ENCODE results near the gene DNAH8. TPM values are rescaled to one million over a fixed set of nuclear protein-coding genes. Genes with fewer than 3 reads are reported as not detected.

The DNAH8 gene
- total RNA-seq, 3 donors from 2014 or later (not counting 1 experiment from before 2014, with no cell fraction given): 0.10 TPM; not detected in 2

GRCh38 chr6:39060467-39061160, 345.5 kb downstream of the DNAH8 start:
- H3K4me3 ChIP-seq (ENCODE audit: low read length): no peak overlapping the region
- Mint-ChIP-seq H3K4me1 (peaks cover 4 to 32% of the 10 kb centered on the region in 2 donors), H3K4me3 (no peak overlapping the region), H3K27me3 (ENCODE audit: low read depth in 2 of 2) (peaks cover 0 to 7% of the 10 kb centered on the region in 2 donors), H3K9me3 (no peaks in the 10 kb centered on the region), H3K27ac (no peak overlapping the region), H3K36me3 (no peaks in the 10 kb centered on the region)
- ATAC-seq (no peak), DNase-seq (no peak)
- no peaks in the 10 kb centered on the region for H3K9me3 ChIP-seq (ENCODE audit: control insufficient read depth, insufficient read depth, low read length)
- TF ChIP-seq, protein P1, sequence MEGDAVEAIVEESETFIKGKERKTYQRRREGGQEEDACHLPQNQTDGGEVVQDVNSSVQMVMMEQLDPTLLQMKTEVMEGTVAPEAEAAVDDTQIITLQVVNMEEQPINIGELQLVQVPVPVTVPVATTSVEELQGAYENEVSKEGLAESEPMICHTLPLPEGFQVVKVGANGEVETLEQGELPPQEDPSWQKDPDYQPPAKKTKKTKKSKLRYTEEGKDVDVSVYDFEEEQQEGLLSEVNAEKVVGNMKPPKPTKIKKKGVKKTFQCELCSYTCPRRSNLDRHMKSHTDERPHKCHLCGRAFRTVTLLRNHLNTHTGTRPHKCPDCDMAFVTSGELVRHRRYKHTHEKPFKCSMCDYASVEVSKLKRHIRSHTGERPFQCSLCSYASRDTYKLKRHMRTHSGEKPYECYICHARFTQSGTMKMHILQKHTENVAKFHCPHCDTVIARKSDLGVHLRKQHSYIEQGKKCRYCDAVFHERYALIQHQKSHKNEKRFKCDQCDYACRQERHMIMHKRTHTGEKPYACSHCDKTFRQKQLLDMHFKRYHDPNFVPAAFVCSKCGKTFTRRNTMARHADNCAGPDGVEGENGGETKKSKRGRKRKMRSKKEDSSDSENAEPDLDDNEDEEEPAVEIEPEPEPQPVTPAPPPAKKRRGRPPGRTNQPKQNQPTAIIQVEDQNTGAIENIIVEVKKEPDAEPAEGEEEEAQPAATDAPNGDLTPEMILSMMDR (IDR thresholded peaks at IDR 0.05): no peak
- no peak overlapping the region for H3K27ac ChIP-seq (ENCODE audit: low read length)
- H3K27me3 ChIP-seq (ENCODE audit: control insufficient read depth, insufficient read depth, low read length): no peaks in the 10 kb centered on the region
- intact Hi-C loops (cut with micrococcal nuclease): no loop called here
- H3K36me3 ChIP-seq (ENCODE audit: control insufficient read depth, insufficient read depth, low read length): no peaks in the 10 kb centered on the region
- WGBS (ENCODE audit: insufficient coverage): 85% methylated on average over 6 of the region's 7 CpGs
- H3K4me1 ChIP-seq (ENCODE audit: control insufficient read depth, insufficient read depth, low read length): peaks cover 14% of the 10 kb centered on the region

DNA sequence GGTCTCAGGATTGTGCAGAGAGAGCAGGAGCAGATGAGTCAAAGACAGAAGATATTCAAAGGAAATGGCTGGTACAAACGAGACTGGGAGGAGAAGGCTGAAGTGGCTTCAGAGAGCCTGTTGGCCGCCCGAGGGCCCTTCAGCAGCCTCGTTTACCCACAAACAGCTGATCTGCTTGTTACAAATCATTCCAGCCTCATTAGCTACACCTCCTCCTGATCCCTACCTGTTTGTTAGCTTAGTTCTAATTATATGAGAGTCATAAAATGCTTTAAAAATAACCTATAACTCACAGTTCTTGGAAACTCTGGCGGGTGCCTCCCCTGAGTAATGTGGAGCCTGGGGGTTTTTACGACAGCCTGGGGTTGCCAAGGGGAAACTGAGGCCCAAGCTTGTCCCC, 346.1 kb downstream of the DNAH8 start:
- Mint-ChIP-seq H3K4me3 (no peak overlapping the region), H3K36me3 (no peaks in the 10 kb centered on the region), H3K4me1 (peaks cover 4 to 32% of the 10 kb centered on the region in 2 donors), H3K27ac (no peak overlapping the region), H3K27me3 (ENCODE audit: low read depth in 2 of 2) (peaks cover 0 to 7% of the 10 kb centered on the region in 2 donors), H3K9me3 (no peaks in the 10 kb centered on the region)
- peaks cover 14% of the 10 kb centered on the region for H3K4me1 ChIP-seq (ENCODE audit: control insufficient read depth, insufficient read depth, low read length)
- 57% methylated on average over 6 of the region's 6 CpGs for WGBS (ENCODE audit: insufficient coverage)
- H3K36me3 ChIP-seq (ENCODE audit: control insufficient read depth, insufficient read depth, low read length): no peaks in the 10 kb centered on the region
- no peak overlapping the region for H3K27ac ChIP-seq (ENCODE audit: low read length)
- TF ChIP-seq, protein P1 (IDR thresholded peaks at IDR 0.05): no peak
- H3K9me3 ChIP-seq (ENCODE audit: control insufficient read depth, insufficient read depth, low read length): no peaks in the 10 kb centered on the region
- intact Hi-C loops (cut with micrococcal nuclease): no loop called here
- ATAC-seq (no peak), DNase-seq (no peak)
- no peaks in the 10 kb centered on the region for H3K27me3 ChIP-seq (ENCODE audit: control insufficient read depth, insufficient read depth, low read length)
- no peak overlapping the region for H3K4me3 ChIP-seq (ENCODE audit: low read length)

- TF ChIP-seq, protein P1 (IDR thresholded peaks at IDR 0.05): no peak
- no peak for ATAC-seq
- Mint-ChIP-seq H3K27ac (no peak overlapping the region), H3K9me3 (no peaks in the 10 kb centered on the region), H3K27me3 (ENCODE audit: low read depth in 2 of 2) (peaks cover 0 to 7% of the 10 kb centered on the region in 2 donors), H3K4me1 (peaks cover 4 to 29% of the 10 kb centered on the region in 2 donors), H3K36me3 (no peaks in the 10 kb centered on the region), H3K4me3 (no peak overlapping the region)
- H3K4me1 ChIP-seq (ENCODE audit: control insufficient read depth, insufficient read depth, low read length): peaks cover 14% of the 10 kb centered on the region
- WGBS (ENCODE audit: insufficient coverage): 86% methylated on average over 3 of the region's 3 CpGs
- H3K36me3 ChIP-seq (ENCODE audit: control insufficient read depth, insufficient read depth, low read length): no peaks in the 10 kb centered on the region
- H3K27me3 ChIP-seq (ENCODE audit: control insufficient read depth, insufficient read depth, low read length): no peaks in the 10 kb centered on the region
- no peak overlapping the region for H3K27ac ChIP-seq (ENCODE audit: low read length)
- DNase-seq: no peak
- H3K4me3 ChIP-seq (ENCODE audit: low read length): no peak overlapping the region
- H3K9me3 ChIP-seq (ENCODE audit: control insufficient read depth, insufficient read depth, low read length): no peaks in the 10 kb centered on the region
- intact Hi-C loops (cut with micrococcal nuclease): no loop called here
These were observed 346.5 kb downstream of the DNAH8 start for GRCh38 chr6:39061588-39061987.
